Neuronal stem cell (in vitro differentiated cells): ENCODE measurements around the gene DMRTA2.

Source experiments
- DNase-seq: peaks from one replicate; pipeline ENCODE4 v3.0.0-alpha.2; 2013; ENCODE audit warnings: low spot score
- H2AFZ ChIP-seq: one replicate; pipeline ENCODE4 v1.6.1; 2013; ENCODE audit warnings: mild to moderate bottlenecking, low read length, inconsistent platforms
- H2AK5ac ChIP-seq: 2 replicates; pipeline ENCODE4 v1.6.1; 2013; ENCODE audit warnings: low read depth, mild to moderate bottlenecking, inconsistent platforms, low read length, moderate library complexity, mixed read lengths
- H2BK120ac ChIP-seq: 2 replicates; pipeline ENCODE4 v1.6.1; 2013; ENCODE audit warnings: low read depth, mild to moderate bottlenecking, inconsistent platforms, low read length, moderate library complexity, mixed read lengths
- H2BK12ac ChIP-seq: one replicate; pipeline ENCODE4 v1.6.1; 2013; ENCODE audit warnings: low read length, inconsistent platforms
- H2BK15ac ChIP-seq: 2 replicates; pipeline ENCODE4 v1.6.1; 2013; ENCODE audit warnings: mild to moderate bottlenecking, low read length, inconsistent platforms, mixed read lengths
- H2BK5ac ChIP-seq: one replicate; pipeline ENCODE4 v1.6.1; 2013; ENCODE audit warnings: inconsistent platforms, mild to moderate bottlenecking, low read length, moderate library complexity
- H3K14ac ChIP-seq: one replicate; pipeline ENCODE4 v1.6.1; 2013; ENCODE audit warnings: low read length, inconsistent platforms
- H3K18ac ChIP-seq: 2 replicates; pipeline ENCODE4 v1.6.1; 2013; ENCODE audit warnings: low read length, inconsistent platforms
- H3K23ac ChIP-seq: 2 replicates; pipeline ENCODE4 v1.6.1; 2013; ENCODE audit warnings: low read depth, mild to moderate bottlenecking, mixed read lengths, low read length, inconsistent platforms; ENCODE audit not compliant: poor library complexity
- H3K27ac ChIP-seq: replicated peaks from 3 replicates; pipeline ENCODE4 v1.5.1; 2013; ENCODE audit warnings: low read length, inconsistent platforms
- H3K27me3 ChIP-seq, 3 experiments: 2 replicates each; pipeline ENCODE4 v1.6.1; 2013; ENCODE audit warnings: low read length in 3 of 3, mild to moderate bottlenecking in 2 of 3, inconsistent platforms in 1 of 3, low read depth in 1 of 3, mixed read lengths in 1 of 3, moderate library complexity in 1 of 3; ENCODE audit not compliant: control insufficient read depth in 3 of 3, insufficient read depth in 3 of 3
- H3K36me3 ChIP-seq, 2 donors: replicated peaks in 1 of 2; 2 replicates each; pipeline ENCODE4 v1.6.1; 2013; ENCODE audit warnings: low read length in 2 of 2; ENCODE audit not compliant: control insufficient read depth in 2 of 2, insufficient read depth in 2 of 2
- H3K4ac ChIP-seq: 2 replicates; pipeline ENCODE4 v1.6.1; 2013; ENCODE audit warnings: inconsistent platforms, mild to moderate bottlenecking, low read length, moderate library complexity
- H3K4me1 ChIP-seq, 2 donors: 1 replicate in 1 of 2; 2 replicates in 1 of 2; pipeline ENCODE4 v1.6.1; 2013; ENCODE audit warnings: low read length in 2 of 2, low read depth in 1 of 2; ENCODE audit not compliant: control insufficient read depth in 2 of 2, insufficient read depth in 1 of 2
- H3K4me2 ChIP-seq: one replicate; pipeline ENCODE4 v1.6.1; 2013; ENCODE audit warnings: mild to moderate bottlenecking, low read length, inconsistent platforms; ENCODE audit not compliant: insufficient read depth, poor library complexity, severe bottlenecking
- H3K4me3 ChIP-seq, 2 donors: 2 replicates each; pipeline ENCODE4 v1.5.1; 2013; ENCODE audit warnings: low read length in 2 of 2, mild to moderate bottlenecking in 2 of 2, inconsistent platforms in 1 of 2, moderate library complexity in 1 of 2
- H3K79me1 ChIP-seq: one replicate; pipeline ENCODE4 v1.6.1; 2013; ENCODE audit warnings: low read depth, mild to moderate bottlenecking, inconsistent platforms, low read length, moderate library complexity
- H3K9ac ChIP-seq: one replicate; pipeline ENCODE4 v1.6.1; 2013; ENCODE audit warnings: mild to moderate bottlenecking, low read depth, low read length, inconsistent platforms; ENCODE audit not compliant: poor library complexity
- H3K9me3 ChIP-seq, 2 donors: replicated peaks in 1 of 2; 2 replicates each; pipeline versions ENCODE3 to v1.6.1; 2013; ENCODE audit warnings: low read length in 2 of 2, mild to moderate bottlenecking in 2 of 2, inconsistent platforms in 1 of 2, low read depth in 1 of 2, mixed read lengths in 1 of 2, moderate library complexity in 1 of 2; ENCODE audit not compliant: control insufficient read depth in 2 of 2, insufficient read depth in 1 of 2
- H4K8ac ChIP-seq: one replicate; pipeline ENCODE4 v1.6.1; 2013; ENCODE audit warnings: low read depth, mild to moderate bottlenecking, inconsistent platforms, low read length, moderate library complexity
- H4K91ac ChIP-seq: one replicate; pipeline ENCODE4 v1.6.1; 2013; ENCODE audit warnings: low read length, low read depth, mild to moderate bottlenecking, inconsistent platforms; ENCODE audit not compliant: poor library complexity
- WGBS, 2 donors: extraction: QIAGEN DNeasy Blood & Tissue Kit; methylation state at CpG; one replicate each; pipeline ENCODE4 v1.1.7; 2013; ENCODE audit warnings: missing lambda C conversion rate in 2 of 2, mixed read lengths in 1 of 2; ENCODE audit not compliant: insufficient read length in 2 of 2, insufficient replicate concordance in 1 of 2; ENCODE audit errors: extremely low coverage in 2 of 2; 5-methylcytosine and 5-hydroxymethylcytosine counted together

The DMRTA2 gene

GRCh38 chr1:50419192-50419906 lies 3.9 kb downstream of the DMRTA2 start:
- Histone ChIP-seq H2BK12ac (no peak overlapping the region), H2BK120ac (no peak overlapping the region), H3K4me2 (peak overlapping the region; percentile 48), H3K27ac (no peak overlapping the region), H3K9ac (no peak overlapping the region), H4K91ac (no peak overlapping the region), H3K18ac (peak overlapping the region; percentile 88), H2BK15ac (peak overlapping the region; percentile 46), H3K4me3 (peak overlapping the region in 1 of 2 donors; percentile 41), H3K4ac (no peak overlapping the region), H3K4me1 (peaks cover 8 to 12% of the 10 kb centered on the region in 2 donors), H4K8ac (no peak overlapping the region), H3K79me1 (no peaks in the 10 kb centered on the region), H2AK5ac (peak overlapping the region; percentile 78), H3K27me3 (peaks cover 77 to 100% (median 99%) of the 10 kb centered on the region in 3 experiments), H3K14ac (no peak overlapping the region), H3K23ac (peak overlapping the region; percentile 83), H2BK5ac (no peak overlapping the region), H2AFZ (peak overlapping the region; percentile 97), H3K36me3 (no peaks in the 10 kb centered on the region), H3K9me3 (peaks cover 0 to 2% of the 10 kb centered on the region in 2 donors)
- no CpG with 5 or more reads among the region's 60 CpGs for WGBS, 2 donors
- DNase-seq = peak; percentile 46

GRCh38 chr1:50418600-50419109 lies 4.6 kb downstream of the DMRTA2 start:
- no peak overlapping the region for H4K91ac ChIP-seq
- peak overlapping the region; percentile 34 to 71 for H3K4me3 ChIP-seq
- H3K27ac ChIP-seq = no peak overlapping the region
- no peaks in the 10 kb centered on the region for H3K79me1 ChIP-seq
- no peaks in the 10 kb centered on the region for H3K36me3 ChIP-seq
- no peak overlapping the region for H2BK5ac ChIP-seq
- no peak overlapping the region for H2BK120ac ChIP-seq
- H2AK5ac ChIP-seq = no peak overlapping the region
- H3K4me2 ChIP-seq = peak overlapping the region; percentile 72
- H3K27me3 ChIP-seq = peaks cover 79 to 100% (median 99%) of the 10 kb centered on the region in 3 experiments
- peak overlapping the region; percentile 97 for H2AFZ ChIP-seq
- peaks cover 8 to 12% of the 10 kb centered on the region in 2 donors for H3K4me1 ChIP-seq
- peak overlapping the region; percentile 58 for H3K14ac ChIP-seq
- peak; percentile 40 for DNase-seq
- H2BK15ac ChIP-seq = peak overlapping the region; percentile 46
- H2BK12ac ChIP-seq = no peak overlapping the region
- H3K23ac ChIP-seq = no peak overlapping the region
- no peak overlapping the region for H4K8ac ChIP-seq
- peak overlapping the region; percentile 74 for H3K9ac ChIP-seq
- H3K4ac ChIP-seq = no peak overlapping the region
- peak overlapping the region; percentile 85 for H3K18ac ChIP-seq
- peaks cover 0 to 2% of the 10 kb centered on the region in 2 donors for H3K9me3 ChIP-seq
- no CpG with 5 or more reads among the region's 64 CpGs for WGBS, 2 donors

- Histone ChIP-seq H2AFZ (peak overlapping the region; percentile 97), H3K9me3 (peaks cover 0 to 2% of the 10 kb centered on the region in 2 donors), H3K4me1 (peaks cover 8 to 12% of the 10 kb centered on the region in 2 donors), H3K4me3 (peak overlapping the region; percentile 34 to 71), H3K4ac (no peak overlapping the region), H3K79me1 (no peaks in the 10 kb centered on the region), H2BK120ac (no peak overlapping the region), H3K36me3 (no peaks in the 10 kb centered on the region), H3K4me2 (peak overlapping the region; percentile 72), H3K27me3 (peaks cover 78 to 99% (median 97%) of the 10 kb centered on the region in 3 experiments), H4K8ac (no peak overlapping the region), H3K23ac (no peak overlapping the region), H3K27ac (no peak overlapping the region), H3K18ac (peak overlapping the region; percentile 85), H4K91ac (no peak overlapping the region), H3K14ac (no peak overlapping the region), H2BK12ac (no peak overlapping the region), H2BK5ac (no peak overlapping the region), H2AK5ac (no peak overlapping the region), H3K9ac (no peak overlapping the region), H2BK15ac (no peak overlapping the region)
- WGBS, 2 donors = no CpG with 5 or more reads among the region's 20 CpGs
- DNase-seq = no peak
These were observed 5.2 kb downstream of the DMRTA2 start for GRCh38 chr1:50417946-50418599.

- H3K36me3 ChIP-seq = no peaks in the 10 kb centered on the region
- H3K4ac ChIP-seq = no peak overlapping the region
- H3K79me1 ChIP-seq = no peaks in the 10 kb centered on the region
- H2AK5ac ChIP-seq = no peak overlapping the region
- no peak overlapping the region for H3K14ac ChIP-seq
- no CpG with 5 or more reads among the region's 23 CpGs for WGBS, 2 donors
- H3K4me2 ChIP-seq = no peak overlapping the region
- H3K4me1 ChIP-seq = peaks cover 5 to 6% of the 10 kb centered on the region in 2 donors
- H2BK5ac ChIP-seq = no peak overlapping the region
- H4K91ac ChIP-seq = no peak overlapping the region
- peaks cover 0 to 2% of the 10 kb centered on the region in 2 donors for H3K9me3 ChIP-seq
- H4K8ac ChIP-seq = no peak overlapping the region
- no peak overlapping the region for H3K9ac ChIP-seq
- DNase-seq = no peak
- no peak overlapping the region for H3K18ac ChIP-seq
- H2BK120ac ChIP-seq = no peak overlapping the region
- H2BK12ac ChIP-seq = no peak overlapping the region
- H2BK15ac ChIP-seq = no peak overlapping the region
- no peak overlapping the region for H3K4me3 ChIP-seq
- H2AFZ ChIP-seq = peak overlapping the region; percentile 71
- H3K23ac ChIP-seq = no peak overlapping the region
- peaks cover 72 to 99% (median 94%) of the 10 kb centered on the region in 3 experiments for H3K27me3 ChIP-seq
- no peak overlapping the region for H3K27ac ChIP-seq
These were observed 5.7 kb downstream of the DMRTA2 start for GRCh38 chr1:50417507-50417906.
